GM10266 (cell line): ENCODE measurements around the gene ZNF454.

Experiments used
- DNase-seq: peaks from one replicate; pipeline ENCODE4 v3.0.0; 2012; ENCODE audit errors: extremely low spot score
- CTCF ChIP-seq: IDR thresholded peaks from 2 replicates; pipeline ENCODE4 v1.5.1; 2012; ENCODE audit warnings: mild to moderate bottlenecking, low read depth; ENCODE audit not compliant: control insufficient read depth, insufficient read depth; ENCODE audit errors: missing control alignments

Gene ZNF454

GRCh38 chr5:178940569-178941360 is at the start of gene ZNF454:
TSS of gene ZNF454 (plus strand) at chr5:178941198. CDS start at chr5:178942792, 1,594 bp downstream.
- TF ChIP-seq CTCF, result no peak
- no peak for DNase-seq

GRCh38 chr5:178895615-178896571 is 45.1 kb upstream of the ZNF454 start, which contains the start of gene ZFP2:
TSS of gene ZFP2 (plus strand) at chr5:178895913. CDS start at chr5:178931314, 35,401 bp downstream.
- TF ChIP-seq CTCF, result no peak

GRCh38 chr5:178899289-178899688 is 41.7 kb upstream of the ZNF454 start:
- no peak for TF ChIP-seq CTCF
- DNase-seq, result no peak

More at GRCh38 chr5:178895615-178896571, 45.1 kb upstream of the ZNF454 start, which contains the start of gene ZFP2:
- peak; percentile 18 for DNase-seq

GRCh38 chr5:178902849-178903248 is 38.1 kb upstream of the ZNF454 start:
- no peak for DNase-seq
- TF ChIP-seq CTCF, result no peak

GRCh38 chr5:178931846-178932760 is 8.9 kb upstream of the ZNF454 start:
- no peak for DNase-seq

More at GRCh38 chr5:178931846-178932760, 8.9 kb upstream of the ZNF454 start:
- TF ChIP-seq CTCF, result no peak
